ENCODE measurements around the gene FHIT. TPM values are rescaled to one million over a fixed set of nuclear protein-coding genes. Genes with fewer than 3 reads are reported as not detected.

Gene FHIT
- total RNA-seq, 1 experiment from 2014 or later: 7.8 TPM

DNA sequence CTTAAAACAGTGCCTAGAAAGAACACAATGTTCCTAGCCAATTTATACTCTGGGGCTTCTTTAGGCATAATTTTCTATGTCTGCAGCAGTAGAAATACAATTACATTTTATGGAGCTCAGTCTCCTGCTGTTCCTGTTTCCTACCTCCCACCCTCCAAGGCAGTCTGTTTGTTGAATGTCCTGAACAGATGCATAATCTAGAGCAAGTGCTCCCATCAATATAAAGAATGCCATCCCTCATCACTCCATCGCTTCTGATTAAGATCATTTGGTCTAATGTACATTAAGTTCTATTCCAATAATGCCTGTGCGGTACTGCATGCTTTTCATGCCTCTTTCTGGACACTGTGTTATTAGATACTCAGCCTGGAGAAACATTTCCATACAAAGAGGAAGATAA is 1331.7 kb downstream of the FHIT start:
- in situ Hi-C loops (cut with HindIII; ENCODE audit: low sequenced_read_pairs): no loop called here
- DNase-seq (ENCODE audit: low spot score): peak; percentile 87

DNA sequence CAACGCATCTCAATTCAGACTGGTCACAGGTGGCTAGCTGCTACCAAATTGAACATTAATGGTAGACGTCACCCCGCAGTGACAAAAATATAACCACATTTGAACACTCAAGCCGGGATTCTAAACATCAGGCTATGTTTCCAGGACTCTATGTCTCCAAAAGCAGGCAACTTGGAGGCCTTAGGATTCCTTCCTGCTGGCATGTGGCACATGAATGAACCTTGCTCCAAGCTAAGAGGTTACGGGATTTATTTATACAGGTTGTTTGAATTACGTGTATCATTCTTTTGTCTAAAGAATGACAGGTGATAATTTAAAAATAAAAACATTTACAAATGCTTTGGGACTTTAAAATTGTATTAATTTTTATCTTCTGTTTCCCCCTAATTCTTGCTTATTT is 1337.0 kb downstream of the FHIT start:
- DNase-seq (ENCODE audit: low spot score): no peak
- in situ Hi-C loops (cut with HindIII; ENCODE audit: low sequenced_read_pairs): no loop called here

- in situ Hi-C loops (cut with HindIII; ENCODE audit: low sequenced_read_pairs): no loop called here
- no peak for DNase-seq (ENCODE audit: low spot score)
Observed at GRCh38 chr3:59913645-59914044, 1337.6 kb downstream of the FHIT start.

- no peak for DNase-seq (ENCODE audit: low spot score)
- in situ Hi-C loops (cut with HindIII; ENCODE audit: low sequenced_read_pairs): no loop called here
Observed at GRCh38 chr3:59908701-59909100, 1342.6 kb downstream of the FHIT start.

GRCh38 chr3:59908280-59908679 is 1343.0 kb downstream of the FHIT start:
- DNase-seq (ENCODE audit: low spot score): no peak
- in situ Hi-C loops (cut with HindIII; ENCODE audit: low sequenced_read_pairs): no loop called here

DNA sequence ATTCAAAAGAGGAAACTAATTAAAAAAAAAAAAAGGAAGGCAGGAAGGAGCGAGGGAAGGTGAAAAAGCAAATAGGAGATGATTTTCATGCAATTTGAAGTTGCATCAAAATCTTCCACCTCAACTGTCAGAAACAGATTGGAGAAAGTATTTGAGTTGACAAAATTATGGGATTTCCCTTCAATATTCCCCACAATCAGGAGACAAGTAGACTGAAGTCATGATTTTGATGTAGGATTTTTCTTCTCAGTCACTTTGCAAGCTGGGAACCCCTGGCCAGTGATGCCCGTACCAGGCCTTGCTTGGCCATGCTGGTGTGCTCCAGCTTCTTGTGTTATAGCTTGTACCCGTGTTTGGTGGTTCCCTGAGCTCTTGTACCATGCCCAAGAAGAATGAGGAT is 1347.0 kb downstream of the FHIT start:
- in situ Hi-C loops (cut with HindIII; ENCODE audit: low sequenced_read_pairs): no loop called here
- no peak for DNase-seq (ENCODE audit: low spot score)

DNA sequence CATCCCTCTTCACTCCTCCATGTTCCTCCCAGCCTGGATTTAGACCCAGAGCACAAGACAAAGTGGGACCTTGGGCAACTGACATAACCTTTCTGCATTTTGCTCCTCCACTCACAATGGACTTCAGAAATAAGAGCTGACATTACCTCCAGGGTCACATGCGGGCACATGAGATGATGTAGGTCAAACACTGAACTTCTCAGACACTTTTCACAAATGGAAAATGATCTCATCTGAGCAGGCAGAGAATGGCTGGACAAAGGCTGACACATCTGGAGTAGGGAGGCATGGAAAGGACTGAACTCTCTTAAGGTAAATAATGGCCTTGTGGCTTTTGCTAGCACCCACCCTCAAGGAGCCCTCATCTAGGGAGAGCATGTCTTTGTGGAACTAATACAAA is 1352.2 kb downstream of the FHIT start:
- in situ Hi-C loops (cut with HindIII; ENCODE audit: low sequenced_read_pairs): no loop called here

GRCh38 chr3:59895972-59896371 is 1355.3 kb downstream of the FHIT start:
- in situ Hi-C loops (cut with HindIII; ENCODE audit: low sequenced_read_pairs): no loop called here

More for the DNA sequence above, 1352.2 kb downstream of the FHIT start:
- no peak for DNase-seq (ENCODE audit: low spot score)

GRCh38 chr3:59894425-59895121 is 1356.7 kb downstream of the FHIT start:
- peak; percentile 27 for DNase-seq (ENCODE audit: low spot score)
- in situ Hi-C loops (cut with HindIII; ENCODE audit: low sequenced_read_pairs): no loop called here

More at GRCh38 chr3:59895972-59896371, 1355.3 kb downstream of the FHIT start:
- peak; percentile 25 for DNase-seq (ENCODE audit: low spot score)

- in situ Hi-C loops (cut with HindIII; ENCODE audit: low sequenced_read_pairs): no loop called here
- DNase-seq (ENCODE audit: low spot score): no peak
Observed at GRCh38 chr3:59890639-59891038, 1360.6 kb downstream of the FHIT start.

DNA sequence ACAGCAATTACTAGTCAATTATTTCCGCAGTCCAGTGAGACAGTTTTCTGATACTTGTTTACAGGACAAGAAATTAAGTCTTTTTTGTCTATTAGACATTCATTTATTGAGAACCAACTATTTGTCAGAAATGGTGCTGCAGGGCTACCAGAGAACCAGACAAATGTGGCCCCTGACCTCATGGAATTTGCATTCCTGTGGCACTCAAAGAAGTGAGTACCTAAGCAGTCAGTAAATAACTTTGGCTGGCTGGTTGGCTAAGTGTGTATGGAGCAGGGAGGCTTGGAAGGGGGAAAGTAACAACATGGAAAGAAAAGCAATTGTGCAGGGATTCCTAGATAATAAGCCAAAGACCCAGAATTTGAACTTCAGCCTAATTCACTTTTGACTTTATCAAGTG is 1364.5 kb downstream of the FHIT start:
- DNase-seq (ENCODE audit: low spot score): no peak
- in situ Hi-C loops (cut with HindIII; ENCODE audit: low sequenced_read_pairs): no loop called here

DNA sequence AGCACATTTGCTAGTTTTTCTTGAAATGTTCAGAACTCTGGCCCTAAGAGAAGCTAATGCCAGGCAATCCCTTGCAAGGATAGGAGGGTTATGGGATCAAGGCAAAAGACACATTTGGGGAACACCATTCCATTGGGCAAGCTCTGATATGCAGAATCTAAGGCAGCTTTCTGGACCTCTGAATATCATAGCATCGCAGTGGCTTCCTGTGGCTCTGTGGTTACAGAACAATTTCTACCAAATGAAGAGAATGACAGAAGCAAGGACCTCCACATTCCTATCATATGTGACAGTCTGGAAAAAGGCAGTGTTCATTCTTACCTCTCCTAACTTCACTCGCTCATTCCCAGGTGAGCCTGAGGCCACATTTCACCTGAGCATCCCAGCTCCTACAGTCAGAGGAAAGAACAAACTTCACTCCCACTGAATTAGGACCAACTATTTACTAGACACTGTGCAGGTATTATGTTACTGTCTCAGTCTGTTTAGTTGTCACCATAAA is 1365.3 kb downstream of the FHIT start:
- DNase-seq (ENCODE audit: low spot score): no peak
- in situ Hi-C loops (cut with HindIII; ENCODE audit: low sequenced_read_pairs): no loop called here

DNA sequence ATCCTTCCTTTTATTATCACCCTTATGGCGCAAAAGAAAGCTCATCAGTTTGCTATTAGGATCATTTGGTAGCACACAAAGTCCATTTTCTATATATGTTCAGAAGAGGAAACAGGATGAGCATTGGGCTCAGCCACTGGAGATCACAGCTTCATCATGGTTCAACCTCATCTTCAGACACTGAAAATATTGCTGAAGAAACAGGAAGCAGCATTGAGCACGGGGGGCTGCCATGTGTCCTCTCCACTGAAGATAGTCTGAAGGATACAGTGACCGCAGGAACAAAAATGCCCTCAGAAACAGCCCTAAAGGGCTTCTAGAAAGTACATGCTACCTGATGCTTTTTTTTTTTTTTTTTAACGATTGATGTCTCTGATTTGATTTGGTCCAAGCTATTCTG is 1366.2 kb downstream of the FHIT start:
- in situ Hi-C loops (cut with HindIII; ENCODE audit: low sequenced_read_pairs): no loop called here
- no peak for DNase-seq (ENCODE audit: low spot score)

DNA sequence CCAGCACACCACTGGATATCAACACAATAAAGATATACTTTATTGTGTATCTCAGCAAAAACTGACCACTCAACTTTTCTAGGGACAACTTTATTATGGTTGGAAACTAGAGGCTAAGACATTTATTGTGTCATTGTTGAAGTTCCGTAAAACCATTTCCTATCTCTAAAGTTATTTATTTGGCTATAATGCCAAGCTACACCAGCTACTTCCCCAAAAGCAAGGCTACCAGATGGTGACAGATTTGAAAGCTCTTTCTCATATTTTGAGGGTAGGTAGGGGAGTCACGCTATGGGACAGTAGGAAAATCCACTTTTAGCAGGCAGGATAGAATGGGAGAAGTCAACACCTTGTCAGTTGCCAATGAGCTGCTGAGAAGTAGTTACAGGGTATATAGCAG is 1366.8 kb downstream of the FHIT start:
- no peak for DNase-seq (ENCODE audit: low spot score)
- in situ Hi-C loops (cut with HindIII; ENCODE audit: low sequenced_read_pairs): no loop called here

- peak; percentile 53 for DNase-seq (ENCODE audit: low spot score)
- in situ Hi-C loops (cut with HindIII; ENCODE audit: low sequenced_read_pairs): no loop called here
Observed at GRCh38 chr3:59882746-59883145, 1368.5 kb downstream of the FHIT start.

GRCh38 chr3:59880717-59881116 is 1370.5 kb downstream of the FHIT start:
- DNase-seq (ENCODE audit: low spot score): no peak
- in situ Hi-C loops (cut with HindIII; ENCODE audit: low sequenced_read_pairs): no loop called here

DNA sequence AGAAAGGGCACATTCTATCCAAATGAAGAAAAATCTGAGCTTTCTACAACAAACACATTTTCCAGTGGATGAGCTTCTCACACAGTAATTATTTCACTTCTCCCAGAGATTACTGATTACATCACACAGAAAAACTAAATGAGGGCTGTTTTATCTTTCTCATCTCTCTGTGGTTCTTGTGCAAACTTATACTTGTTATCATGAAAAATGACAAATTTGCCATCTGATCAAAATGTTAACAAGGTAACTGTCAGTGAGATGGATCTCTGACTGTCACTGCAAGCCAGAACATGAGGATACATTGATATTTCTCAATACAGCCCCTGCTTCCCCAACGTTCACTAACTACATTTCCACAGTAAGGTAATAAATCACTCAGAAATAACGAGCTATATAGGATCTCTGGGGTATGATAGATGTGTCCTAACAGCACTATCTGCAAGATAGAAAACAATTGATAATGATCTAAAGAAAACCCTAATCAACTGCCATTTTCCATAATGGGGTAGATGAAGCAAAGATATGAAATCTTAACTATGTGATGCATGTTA is 1372.1 kb downstream of the FHIT start:
- no peak for DNase-seq (ENCODE audit: low spot score)
- in situ Hi-C loops (cut with HindIII; ENCODE audit: low sequenced_read_pairs): no loop called here

- in situ Hi-C loops (cut with HindIII; ENCODE audit: low sequenced_read_pairs): no loop called here
- DNase-seq (ENCODE audit: low spot score): no peak
Observed at GRCh38 chr3:59878038-59878427, 1373.2 kb downstream of the FHIT start.

- DNase-seq (ENCODE audit: low spot score): no peak
- in situ Hi-C loops (cut with HindIII; ENCODE audit: low sequenced_read_pairs): no loop called here
Observed at GRCh38 chr3:59877263-59878037, 1373.8 kb downstream of the FHIT start.

DNA sequence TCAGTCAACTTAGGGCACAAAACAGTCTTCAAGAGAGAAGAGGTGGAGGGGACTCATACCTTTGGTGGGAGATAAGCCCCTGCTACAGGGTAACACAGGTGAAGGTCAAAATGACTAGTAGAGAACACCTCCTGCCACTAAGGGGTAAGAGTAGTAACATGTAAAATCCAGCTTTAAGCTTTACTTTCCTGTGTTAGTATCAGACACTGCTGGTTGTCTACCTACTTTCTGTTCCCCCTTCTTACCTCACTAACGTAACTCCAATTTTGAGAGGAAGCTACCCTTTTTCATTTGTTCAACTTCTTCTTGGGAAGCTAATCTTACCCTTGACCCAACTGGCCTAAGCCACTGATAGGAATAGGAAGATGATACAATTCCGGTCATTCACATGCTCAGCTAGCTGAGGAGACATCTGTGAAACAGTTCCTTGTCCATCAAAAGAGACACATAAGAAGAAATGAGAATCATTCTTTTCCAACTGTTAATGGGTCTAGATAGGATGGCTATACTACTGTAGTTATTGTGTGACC is 1374.7 kb downstream of the FHIT start:
- no peak for DNase-seq (ENCODE audit: low spot score)
- in situ Hi-C loops (cut with HindIII; ENCODE audit: low sequenced_read_pairs): no loop called here
